ENCODE data around the gene ZNF112. TPM values are rescaled to one million over a fixed set of nuclear protein-coding genes. Genes with fewer than 3 reads are reported as not detected.
A peak's percentile ranks its signal among the peaks of the same experiment; 100 is the strongest.
"Not testable (repeated sequence)": the region's sequence is repeated elsewhere in the genome, so short reads cannot be mapped to it uniquely, and the experiment has no call there.

The ZNF112 gene
- total RNA-seq, 1 donor from 2014 or later, result 5.7 TPM

DNA sequence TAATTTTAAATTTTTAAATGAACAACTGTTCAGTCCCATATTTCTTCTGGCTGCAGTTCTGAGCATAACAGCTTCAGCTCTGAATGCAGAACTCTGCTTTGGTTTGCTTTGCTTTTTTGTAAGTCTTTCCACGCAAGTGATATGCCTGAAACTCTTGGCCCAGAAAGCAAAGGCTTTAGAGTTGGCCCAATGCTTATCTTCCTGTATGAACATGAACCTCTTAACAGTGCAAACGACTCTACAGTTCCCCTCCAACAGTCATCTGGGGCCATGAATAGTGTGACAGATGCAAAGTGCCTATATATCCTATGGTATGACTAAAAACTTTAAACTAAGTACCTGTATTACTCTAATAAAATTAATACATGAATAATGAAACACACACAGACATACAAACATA, 14.7 kb downstream of the ZNF112 start:
- Histone ChIP-seq H3K36me3 (ENCODE audit: control insufficient read depth in 3 of 3, insufficient read depth in 3 of 3, low read length in 3 of 3) (peaks cover 26 to 37% (median 31%) of the 10 kb centered on the region in 3 donors), H3K9me3 (ENCODE audit: control insufficient read depth in 3 of 3, low read length in 3 of 3) (peaks cover 2 to 9% (median 2%) of the 10 kb centered on the region in 3 donors), H3K27me3 (ENCODE audit: control insufficient read depth in 3 of 3, insufficient read depth in 3 of 3, low read length in 3 of 3) (no peaks in the 10 kb centered on the region)

DNA sequence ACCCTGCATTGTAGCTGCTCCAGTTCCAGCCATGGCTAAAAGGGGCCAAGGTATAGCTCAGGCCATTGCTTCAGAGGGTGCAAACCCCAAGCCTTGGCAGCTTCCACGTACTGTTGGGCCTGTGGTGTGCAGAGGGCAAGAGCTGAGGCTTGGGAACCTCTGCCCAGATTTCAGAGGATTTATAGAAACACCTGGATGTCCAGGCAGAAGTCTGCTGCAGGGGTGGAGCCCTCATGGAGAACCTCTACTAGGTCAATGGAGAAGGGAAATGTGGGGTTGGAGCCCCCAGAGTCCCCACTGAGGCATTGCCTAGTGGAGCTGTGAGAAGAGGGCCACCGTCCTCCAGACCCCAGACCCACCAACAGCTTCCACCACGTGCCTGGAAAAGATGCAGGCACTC, 21.8 kb downstream of the ZNF112 start:
- peaks cover 66 to 82% (median 78%) of the 10 kb centered on the region in 3 donors for H3K36me3 ChIP-seq (ENCODE audit: control insufficient read depth in 3 of 3, insufficient read depth in 3 of 3, low read length in 3 of 3)
- H3K9me3 ChIP-seq (ENCODE audit: control insufficient read depth in 3 of 3, low read length in 3 of 3), result peaks cover 5 to 37% (median 6%) of the 10 kb centered on the region in 3 donors
- peak overlapping the region in 1 of 3 donors; percentile 34 for H3K4me3 ChIP-seq (ENCODE audit: low read length in 3 of 3)

More for the DNA sequence above, 14.7 kb downstream of the ZNF112 start:
- Histone ChIP-seq H3K4me3 (ENCODE audit: low read length in 3 of 3) (no peak overlapping the region), H3K9ac (ENCODE audit: low read depth in 1 of 3, low read length in 3 of 3) (no peak overlapping the region), H3K4me1 (ENCODE audit: control insufficient read depth in 3 of 3, insufficient read depth in 3 of 3, low read length in 3 of 3) (no peaks in the 10 kb centered on the region), H3K27ac (ENCODE audit: low read depth, low read length) (no peak overlapping the region)

DNA sequence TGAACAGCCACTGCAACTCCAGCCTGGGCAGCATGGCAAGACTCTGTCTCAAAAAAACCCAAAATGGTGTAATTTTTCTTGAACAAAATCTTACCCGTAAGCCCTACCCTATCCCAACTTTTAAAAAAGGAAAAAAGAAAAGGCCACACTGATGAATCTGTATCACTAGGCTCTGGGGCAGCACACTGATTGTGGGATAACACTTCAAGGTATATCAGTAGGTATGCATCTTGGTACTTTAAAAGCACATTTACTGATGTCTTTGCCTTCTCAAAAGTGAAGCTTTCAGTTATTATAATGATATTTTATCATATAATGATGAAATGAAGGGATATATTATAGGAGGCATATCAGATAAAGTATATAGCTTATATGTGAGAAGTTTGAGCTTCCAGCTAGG, 24.3 kb downstream of the ZNF112 start:
- Histone ChIP-seq H3K36me3 (ENCODE audit: control insufficient read depth in 3 of 3, insufficient read depth in 3 of 3, low read length in 3 of 3) (peaks cover 75 to 92% (median 83%) of the 10 kb centered on the region in 3 donors), H3K27me3 (ENCODE audit: control insufficient read depth in 3 of 3, insufficient read depth in 3 of 3, low read length in 3 of 3) (no peaks in the 10 kb centered on the region), H3K27ac (ENCODE audit: low read depth, low read length) (no peak overlapping the region), H3K9me3 (ENCODE audit: control insufficient read depth in 3 of 3, low read length in 3 of 3) (peaks cover 5 to 51% (median 8%) of the 10 kb centered on the region in 3 donors), H3K4me3 (ENCODE audit: low read length in 3 of 3) (no peak overlapping the region), H3K9ac (ENCODE audit: low read depth in 1 of 3, low read length in 3 of 3) (no peak overlapping the region), H3K4me1 (ENCODE audit: control insufficient read depth in 3 of 3, insufficient read depth in 3 of 3, low read length in 3 of 3) (no peaks in the 10 kb centered on the region)

More for the DNA sequence above, 21.8 kb downstream of the ZNF112 start:
- H3K9ac ChIP-seq (ENCODE audit: low read depth in 1 of 3, low read length in 3 of 3); H3K4me1 ChIP-seq (ENCODE audit: control insufficient read depth in 3 of 3, insufficient read depth in 3 of 3, low read length in 3 of 3); H3K27me3 ChIP-seq (ENCODE audit: control insufficient read depth in 3 of 3, insufficient read depth in 3 of 3, low read length in 3 of 3); H3K27ac ChIP-seq (ENCODE audit: low read depth, low read length): not testable (repeated sequence)

DNA sequence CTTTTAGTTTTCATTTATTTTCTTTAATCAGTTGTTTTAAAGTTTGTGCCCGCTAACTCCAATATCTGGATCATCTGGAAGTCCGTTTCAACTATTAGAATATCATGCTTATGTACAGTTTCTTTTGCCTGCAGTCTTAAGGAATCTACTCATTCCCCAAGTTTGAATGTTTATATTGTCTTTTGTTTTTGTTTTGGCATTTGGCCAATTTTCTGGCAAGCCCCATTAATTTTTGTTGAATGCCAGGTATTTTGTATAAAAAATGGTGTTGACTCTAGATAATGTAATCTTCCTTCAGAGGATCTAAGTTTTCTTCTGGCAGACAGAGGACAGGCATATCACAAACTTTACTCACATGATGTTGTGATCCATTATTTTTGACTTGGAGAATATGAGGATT, 40.6 kb downstream of the ZNF112 start:
- Histone ChIP-seq H3K36me3 (ENCODE audit: control insufficient read depth in 3 of 3, insufficient read depth in 3 of 3, low read length in 3 of 3) (no peaks in the 10 kb centered on the region), H3K27me3 (ENCODE audit: control insufficient read depth in 3 of 3, insufficient read depth in 3 of 3, low read length in 3 of 3) (no peaks in the 10 kb centered on the region), H3K4me1 (ENCODE audit: control insufficient read depth in 3 of 3, insufficient read depth in 3 of 3, low read length in 3 of 3) (no peaks in the 10 kb centered on the region), H3K9me3 (ENCODE audit: control insufficient read depth in 3 of 3, low read length in 3 of 3) (peaks cover 2 to 22% (median 6%) of the 10 kb centered on the region in 3 donors), H3K4me3 (ENCODE audit: low read length in 3 of 3) (no peak overlapping the region), H3K9ac (ENCODE audit: low read depth in 1 of 3, low read length in 3 of 3) (no peak overlapping the region), H3K27ac (ENCODE audit: low read depth, low read length) (no peak overlapping the region)

DNA sequence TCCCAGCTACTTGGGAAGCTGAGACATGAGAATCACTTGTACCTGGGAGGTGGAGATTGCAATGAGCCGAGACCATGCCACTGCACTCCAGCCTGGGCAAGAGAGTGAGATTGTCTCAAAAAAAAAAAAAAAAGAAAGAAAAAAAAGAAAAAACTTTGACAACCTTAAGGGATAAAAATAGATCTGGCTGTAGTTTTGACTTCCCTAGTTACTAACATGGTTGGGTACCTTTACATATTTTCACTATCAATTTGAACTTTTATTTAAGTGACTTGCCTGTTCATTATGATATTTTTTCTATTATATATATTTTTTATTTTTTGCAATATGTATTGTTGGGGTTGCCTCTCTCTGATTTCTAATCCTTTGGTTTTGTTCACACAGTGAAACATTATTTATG, 43.2 kb downstream of the ZNF112 start:
- no peaks in the 10 kb centered on the region for H3K4me1 ChIP-seq (ENCODE audit: control insufficient read depth in 3 of 3, insufficient read depth in 3 of 3, low read length in 3 of 3)
- peaks cover 2 to 9% (median 7%) of the 10 kb centered on the region in 3 donors for H3K9me3 ChIP-seq (ENCODE audit: control insufficient read depth in 3 of 3, low read length in 3 of 3)
- H3K27ac ChIP-seq (ENCODE audit: low read depth, low read length), result no peak overlapping the region
- H3K9ac ChIP-seq (ENCODE audit: low read depth in 1 of 3, low read length in 3 of 3), result no peak overlapping the region
- H3K36me3 ChIP-seq (ENCODE audit: control insufficient read depth in 3 of 3, insufficient read depth in 3 of 3, low read length in 3 of 3), result no peaks in the 10 kb centered on the region
- no peaks in the 10 kb centered on the region for H3K27me3 ChIP-seq (ENCODE audit: control insufficient read depth in 3 of 3, insufficient read depth in 3 of 3, low read length in 3 of 3)
- no peak overlapping the region for H3K4me3 ChIP-seq (ENCODE audit: low read length in 3 of 3)

DNA sequence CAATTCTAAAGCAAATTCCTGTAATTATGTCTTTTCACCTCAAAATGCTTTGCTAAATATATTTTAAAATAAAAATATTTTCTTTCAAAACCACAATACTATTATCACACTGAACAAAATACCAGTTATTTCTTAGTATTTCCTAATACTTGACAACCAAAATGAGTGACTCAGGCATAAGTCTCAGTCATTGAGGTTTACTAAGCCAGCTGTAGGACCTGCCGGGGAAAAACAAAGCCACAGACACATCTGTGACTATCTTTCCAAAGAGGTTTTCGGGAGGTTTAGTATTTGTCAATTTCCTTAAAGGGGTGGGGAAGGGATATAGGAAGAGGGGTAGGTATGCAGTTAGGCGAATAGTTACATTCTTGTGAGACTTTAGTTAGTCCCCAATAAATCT, 48.5 kb downstream of the ZNF112 start:
- Histone ChIP-seq H3K27me3 (ENCODE audit: control insufficient read depth in 3 of 3, insufficient read depth in 3 of 3, low read length in 3 of 3) (no peaks in the 10 kb centered on the region), H3K4me3 (ENCODE audit: low read length in 3 of 3) (no peak overlapping the region), H3K9me3 (ENCODE audit: control insufficient read depth in 3 of 3, low read length in 3 of 3) (peaks cover 2 to 14% (median 7%) of the 10 kb centered on the region in 3 donors), H3K36me3 (ENCODE audit: control insufficient read depth in 3 of 3, insufficient read depth in 3 of 3, low read length in 3 of 3) (peaks cover 0 to 3% (median 0%) of the 10 kb centered on the region in 3 donors), H3K27ac (ENCODE audit: low read depth, low read length) (no peak overlapping the region), H3K4me1 (ENCODE audit: control insufficient read depth in 3 of 3, insufficient read depth in 3 of 3, low read length in 3 of 3) (peaks cover 2 to 12% (median 3%) of the 10 kb centered on the region in 3 donors), H3K9ac (ENCODE audit: low read depth in 1 of 3, low read length in 3 of 3) (no peak overlapping the region)

DNA sequence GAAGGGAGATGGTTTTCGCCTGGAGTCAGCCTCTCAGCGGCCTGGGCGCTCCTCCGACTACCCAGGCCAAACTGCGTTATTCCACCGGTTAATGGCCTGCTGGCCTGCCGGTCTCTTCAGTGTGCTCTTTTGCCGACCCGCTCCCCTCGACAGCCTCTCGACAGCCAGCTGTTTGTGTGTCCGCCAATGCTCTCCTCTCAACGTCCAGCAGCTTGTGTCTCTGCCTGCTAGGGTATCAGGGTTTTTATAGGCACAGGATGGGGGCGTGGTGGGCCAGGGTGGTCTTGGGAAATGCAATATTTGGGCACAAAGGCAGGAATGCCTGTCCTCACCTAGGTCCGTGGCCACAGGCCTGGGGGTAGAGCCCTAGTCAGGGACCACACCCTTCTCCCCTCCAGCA, 50.2 kb downstream of the ZNF112 start:
- Histone ChIP-seq H3K9ac (ENCODE audit: low read depth in 1 of 3, low read length in 3 of 3) (no peak overlapping the region), H3K27ac (ENCODE audit: low read depth, low read length) (no peak overlapping the region), H3K4me1 (ENCODE audit: control insufficient read depth in 3 of 3, insufficient read depth in 3 of 3, low read length in 3 of 3) (peaks cover 2 to 12% (median 3%) of the 10 kb centered on the region in 3 donors), H3K27me3 (ENCODE audit: control insufficient read depth in 3 of 3, insufficient read depth in 3 of 3, low read length in 3 of 3) (no peaks in the 10 kb centered on the region), H3K9me3 (ENCODE audit: control insufficient read depth in 3 of 3, low read length in 3 of 3) (peaks cover 2 to 12% (median 3%) of the 10 kb centered on the region in 3 donors), H3K36me3 (ENCODE audit: control insufficient read depth in 3 of 3, insufficient read depth in 3 of 3, low read length in 3 of 3) (peaks cover 6 to 12% (median 6%) of the 10 kb centered on the region in 3 donors), H3K4me3 (ENCODE audit: low read length in 3 of 3) (no peak overlapping the region)

DNA sequence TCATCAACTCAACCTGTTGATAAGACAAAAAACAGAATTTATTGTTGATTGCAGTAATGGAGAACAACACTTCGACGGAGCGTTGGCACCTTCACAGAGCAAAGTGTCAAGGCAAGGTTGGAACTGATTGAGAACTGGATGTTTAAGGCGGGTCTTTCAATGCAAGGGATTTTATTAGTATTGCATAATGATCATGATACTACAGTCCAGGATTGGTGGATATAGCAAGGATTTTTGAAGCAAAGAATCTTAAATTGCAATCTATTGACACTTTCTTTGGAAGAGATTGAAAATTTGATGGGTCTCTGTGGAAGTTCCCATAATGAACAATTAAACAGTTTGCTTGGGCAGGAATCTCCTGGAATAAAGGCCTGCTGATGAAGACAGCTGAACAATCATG, 51.0 kb downstream of the ZNF112 start:
- Histone ChIP-seq H3K4me3 (ENCODE audit: low read length in 3 of 3) (peak overlapping the region; percentile 88 to 96 (median 93)), H3K27ac (ENCODE audit: low read depth, low read length) (no peak overlapping the region), H3K4me1 (ENCODE audit: control insufficient read depth in 3 of 3, insufficient read depth in 3 of 3, low read length in 3 of 3) (peaks cover 2 to 12% (median 3%) of the 10 kb centered on the region in 3 donors), H3K9ac (ENCODE audit: low read depth in 1 of 3, low read length in 3 of 3) (no peak overlapping the region), H3K27me3 (ENCODE audit: control insufficient read depth in 3 of 3, insufficient read depth in 3 of 3, low read length in 3 of 3) (no peaks in the 10 kb centered on the region), H3K36me3 (ENCODE audit: control insufficient read depth in 3 of 3, insufficient read depth in 3 of 3, low read length in 3 of 3) (peaks cover 6 to 18% (median 9%) of the 10 kb centered on the region in 3 donors), H3K9me3 (ENCODE audit: control insufficient read depth in 3 of 3, low read length in 3 of 3) (peaks cover 2 to 12% (median 3%) of the 10 kb centered on the region in 3 donors)

DNA sequence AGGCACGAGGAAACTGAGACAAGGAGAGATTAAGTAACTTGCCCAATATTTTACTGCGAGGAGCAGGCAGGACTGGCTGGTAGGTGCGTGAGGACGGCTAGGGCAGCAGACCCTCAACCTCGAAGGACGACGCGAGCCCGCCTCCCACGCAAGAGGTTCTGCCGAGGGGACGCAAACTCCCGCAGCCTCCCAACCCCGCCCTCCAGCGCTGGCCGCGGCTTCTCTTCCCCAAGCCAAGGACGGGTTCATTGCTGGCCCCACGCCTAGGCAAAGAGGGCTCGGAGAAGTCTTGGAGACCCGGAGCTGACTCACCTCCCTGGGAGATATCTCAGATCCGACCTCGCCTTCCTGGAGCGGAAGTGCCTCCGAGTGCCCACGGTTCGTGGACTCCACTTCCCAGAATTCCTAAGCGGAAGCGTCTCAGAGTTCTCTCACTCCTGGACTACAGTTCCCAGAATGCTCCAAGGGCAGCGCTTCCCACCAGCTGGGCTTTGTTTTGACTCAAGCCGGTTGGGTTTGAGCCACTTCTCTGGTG, 51.8 kb downstream of the ZNF112 start, which contains the start of gene ZNF235:
TSS of gene ZNF235 (minus strand) at position 367 of the 535 bp plus-strand sequence. CDS start 1,621 bp downstream, outside the sequence.
- H3K27ac ChIP-seq (ENCODE audit: low read depth, low read length), result peak within 1 kb of the TSS; percentile 79
- H3K9me3 ChIP-seq (ENCODE audit: control insufficient read depth in 3 of 3, low read length in 3 of 3), result peaks cover 2 to 7% (median 3%) of the 10 kb centered on the region in 3 donors
- peaks cover 13 to 25% (median 14%) of the 10 kb centered on the region in 3 donors for H3K36me3 ChIP-seq (ENCODE audit: control insufficient read depth in 3 of 3, insufficient read depth in 3 of 3, low read length in 3 of 3)
- peak within 1 kb of the TSS; percentile 88 to 96 (median 93) for H3K4me3 ChIP-seq (ENCODE audit: low read length in 3 of 3)
- H3K4me1 ChIP-seq (ENCODE audit: control insufficient read depth in 3 of 3, insufficient read depth in 3 of 3, low read length in 3 of 3), result peaks cover 2 to 12% (median 3%) of the 10 kb centered on the region in 3 donors
- H3K27me3 ChIP-seq (ENCODE audit: control insufficient read depth in 3 of 3, insufficient read depth in 3 of 3, low read length in 3 of 3), result no peaks in the 10 kb centered on the region
- H3K9ac ChIP-seq (ENCODE audit: low read depth in 1 of 3, low read length in 3 of 3), result peak within 1 kb of the TSS; percentile 79 to 88 (median 82)

DNA sequence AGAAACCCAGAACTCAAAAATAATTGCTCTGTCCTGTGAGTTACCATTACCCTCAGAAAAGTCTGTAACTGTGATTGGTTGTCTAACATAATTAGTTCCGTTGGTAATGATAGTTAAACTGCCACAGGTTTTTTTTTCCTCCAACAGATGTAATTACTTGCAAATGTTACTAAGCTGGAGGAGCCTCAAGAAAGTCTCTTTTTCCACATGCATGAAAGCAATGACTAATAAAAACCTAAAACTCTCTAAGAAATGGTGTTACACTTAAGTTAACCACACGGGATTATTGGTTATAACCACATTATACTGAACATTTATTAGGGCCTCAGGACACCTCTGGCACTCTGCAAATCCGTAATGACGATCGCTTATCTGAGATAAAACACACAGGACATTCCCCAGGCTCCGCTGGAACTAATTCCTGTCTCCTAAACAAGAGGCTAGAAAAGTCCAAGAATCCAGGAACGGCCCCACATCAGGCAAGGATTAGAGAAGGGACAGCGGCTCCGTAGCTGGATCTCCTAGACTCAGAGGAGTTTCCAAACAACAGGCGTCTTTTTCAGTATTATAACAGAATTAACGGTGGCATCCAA, 52.4 kb downstream of the ZNF112 start:
- Histone ChIP-seq H3K4me3 (ENCODE audit: low read length in 3 of 3) (peak overlapping the region; percentile 88 to 96 (median 93)), H3K9ac (ENCODE audit: low read depth in 1 of 3, low read length in 3 of 3) (peak overlapping the region; percentile 79 to 88 (median 82)), H3K9me3 (ENCODE audit: control insufficient read depth in 3 of 3, low read length in 3 of 3) (peaks cover 2 to 7% (median 3%) of the 10 kb centered on the region in 3 donors), H3K4me1 (ENCODE audit: control insufficient read depth in 3 of 3, insufficient read depth in 3 of 3, low read length in 3 of 3) (peaks cover 2 to 12% (median 3%) of the 10 kb centered on the region in 3 donors), H3K36me3 (ENCODE audit: control insufficient read depth in 3 of 3, insufficient read depth in 3 of 3, low read length in 3 of 3) (peaks cover 20 to 32% (median 20%) of the 10 kb centered on the region in 3 donors), H3K27me3 (ENCODE audit: control insufficient read depth in 3 of 3, insufficient read depth in 3 of 3, low read length in 3 of 3) (no peaks in the 10 kb centered on the region), H3K27ac (ENCODE audit: low read depth, low read length) (peak overlapping the region; percentile 79)
